HCT116 (cell line): ENCODE measurements around the gene LMNA.

ENCODE experiments used
- EZH2 ChIP-seq: fragments of 200-600 bp; sonication (generic); IDR thresholded peaks from 2 replicates; pipeline ENCODE4 v1.6.1; 2017; ENCODE audit warnings: antibody characterized with exemption, mixed run types
- EZH2phosphoT487 ChIP-seq: fragments of 200-600 bp; IDR thresholded peaks from 2 replicates; pipeline ENCODE4 v1.6.1; 2018; ENCODE audit warnings: antibody characterized with exemption, borderline replicate concordance
- POLR2A ChIP-seq: IDR thresholded peaks from 2 replicates; pipeline ENCODE4 v1.7.0; 2011; ENCODE audit warnings: borderline replicate concordance; ENCODE audit not compliant: insufficient read depth, insufficient read length; ENCODE audit errors: extremely low read depth
- POLR2AphosphoS5 ChIP-seq: IDR thresholded peaks from 2 replicates; pipeline ENCODE4 v1.6.1; 2011; ENCODE audit warnings: mild to moderate bottlenecking, low read depth, low read length, moderate library complexity
- YY1 ChIP-seq: IDR thresholded peaks from 2 replicates; pipeline ENCODE4 v1.6.1; 2011; ENCODE audit warnings: low read length, low read depth, moderate library complexity, mild to moderate bottlenecking; ENCODE audit not compliant: insufficient replicate concordance; ENCODE audit errors: extremely low read depth
- TF ChIP-seq, protein P1 (sequence below), 3 experiments: fragments of 200-600 bp in 1 of 3; sonication (generic) in 1 of 3; IDR thresholded peaks in 2 of 3; conservative IDR thresholded peaks in 1 of 3; 2 replicates each; pipeline ENCODE4 v1.5.1; 2012 to 2017; ENCODE audit warnings: low read depth in 2 of 3, low read length in 2 of 3, antibody characterized with exemption in 1 of 3, borderline replicate concordance in 1 of 3, control low read depth in 1 of 3, mild to moderate bottlenecking in 1 of 3, mixed read lengths in 1 of 3, mixed run types in 1 of 3, moderate library complexity in 1 of 3; ENCODE audit not compliant: insufficient read depth in 1 of 3
- TF ChIP-seq, protein P2 (sequence below): IDR thresholded peaks from 2 replicates; pipeline ENCODE4 v1.6.1; 2012
- TF ChIP-seq, protein P3 (sequence below): IDR thresholded peaks from 2 replicates; pipeline ENCODE4 v1.6.1; 2012

DNA sequence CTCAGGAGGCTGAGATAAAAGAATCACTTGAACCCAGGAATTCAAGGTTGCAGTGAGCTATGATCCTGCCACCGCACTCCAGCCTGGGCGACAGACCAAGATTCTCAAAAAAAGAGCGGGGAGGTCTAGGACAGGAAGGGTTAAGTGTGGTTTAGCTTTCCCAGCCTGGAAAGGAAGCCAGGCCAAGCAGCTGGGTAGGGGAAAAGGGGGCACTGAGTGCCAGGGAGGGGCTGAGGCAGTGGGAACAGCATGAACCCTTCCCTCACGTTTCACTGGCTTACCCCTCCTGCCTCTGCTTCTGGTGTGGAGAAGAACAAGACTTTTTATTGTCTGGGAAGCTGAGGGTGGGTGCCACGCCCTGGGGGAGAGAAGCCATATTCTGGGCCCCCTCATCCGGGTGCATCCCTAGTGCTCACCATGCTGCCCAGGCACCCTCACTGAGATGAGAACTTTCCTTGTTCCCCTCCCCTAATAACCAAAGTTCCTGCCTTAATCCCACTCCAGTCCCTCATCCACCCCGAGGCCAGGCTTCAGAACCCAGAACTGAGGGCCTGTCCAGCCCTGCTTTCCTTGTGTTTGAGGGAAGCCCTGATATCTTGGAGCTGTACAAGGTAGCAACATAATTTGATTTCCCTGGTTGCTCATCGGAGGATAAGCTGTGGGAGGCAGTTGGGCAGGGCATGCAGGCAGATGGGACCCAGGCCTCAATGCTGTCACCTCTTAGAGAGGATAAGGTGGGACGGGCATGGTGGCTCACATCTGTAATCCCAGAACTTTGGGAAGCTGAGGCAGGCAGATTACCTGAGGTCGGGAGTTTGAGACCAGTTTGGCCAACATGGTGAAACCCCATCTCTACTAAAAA lies 2.0 kb upstream of the LMNA start:
- TF ChIP-seq, protein P1, sequence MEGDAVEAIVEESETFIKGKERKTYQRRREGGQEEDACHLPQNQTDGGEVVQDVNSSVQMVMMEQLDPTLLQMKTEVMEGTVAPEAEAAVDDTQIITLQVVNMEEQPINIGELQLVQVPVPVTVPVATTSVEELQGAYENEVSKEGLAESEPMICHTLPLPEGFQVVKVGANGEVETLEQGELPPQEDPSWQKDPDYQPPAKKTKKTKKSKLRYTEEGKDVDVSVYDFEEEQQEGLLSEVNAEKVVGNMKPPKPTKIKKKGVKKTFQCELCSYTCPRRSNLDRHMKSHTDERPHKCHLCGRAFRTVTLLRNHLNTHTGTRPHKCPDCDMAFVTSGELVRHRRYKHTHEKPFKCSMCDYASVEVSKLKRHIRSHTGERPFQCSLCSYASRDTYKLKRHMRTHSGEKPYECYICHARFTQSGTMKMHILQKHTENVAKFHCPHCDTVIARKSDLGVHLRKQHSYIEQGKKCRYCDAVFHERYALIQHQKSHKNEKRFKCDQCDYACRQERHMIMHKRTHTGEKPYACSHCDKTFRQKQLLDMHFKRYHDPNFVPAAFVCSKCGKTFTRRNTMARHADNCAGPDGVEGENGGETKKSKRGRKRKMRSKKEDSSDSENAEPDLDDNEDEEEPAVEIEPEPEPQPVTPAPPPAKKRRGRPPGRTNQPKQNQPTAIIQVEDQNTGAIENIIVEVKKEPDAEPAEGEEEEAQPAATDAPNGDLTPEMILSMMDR (IDR thresholded peaks at IDR 0.05 in 2 of 3, conservative IDR thresholded peaks at IDR 0.05 in 1 of 3; ENCODE audit: borderline replicate concordance in 1 of 3, insufficient read depth in 1 of 3, low read depth in 2 of 3, low read length in 2 of 3) = no peak
- TF ChIP-seq POLR2AphosphoS5 (no peak), EZH2phosphoT487 (no peak), YY1 (no peak), POLR2A (no peak), EZH2 (no peak)
- TF ChIP-seq, protein P2, sequence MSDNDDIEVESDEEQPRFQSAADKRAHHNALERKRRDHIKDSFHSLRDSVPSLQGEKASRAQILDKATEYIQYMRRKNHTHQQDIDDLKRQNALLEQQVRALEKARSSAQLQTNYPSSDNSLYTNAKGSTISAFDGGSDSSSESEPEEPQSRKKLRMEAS = no peak
- TF ChIP-seq, protein P3, sequence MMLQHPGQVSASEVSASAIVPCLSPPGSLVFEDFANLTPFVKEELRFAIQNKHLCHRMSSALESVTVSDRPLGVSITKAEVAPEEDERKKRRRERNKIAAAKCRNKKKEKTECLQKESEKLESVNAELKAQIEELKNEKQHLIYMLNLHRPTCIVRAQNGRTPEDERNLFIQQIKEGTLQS = no peak
